Skeletal muscle tissue (tissue), 4 donors: Measurements from ENCODE around the gene MRPL27. TPM values are rescaled to one million over a fixed set of nuclear protein-coding genes. Genes with fewer than 3 reads are reported as not detected.
A peak's percentile ranks its signal among the peaks of the same experiment; 100 is the strongest.

Experiments used
- H3K27ac ChIP-seq: one replicate; pipeline ENCODE4 v1.7.0; 2013; ENCODE audit warnings: mild to moderate bottlenecking, low read depth, low read length, inconsistent platforms
- H3K27me3 ChIP-seq, 3 donors: one replicate each; pipeline ENCODE4 v1.7.0; 2013; ENCODE audit warnings: low read length in 3 of 3; ENCODE audit not compliant: control insufficient read depth in 3 of 3, insufficient read depth in 3 of 3
- H3K36me3 ChIP-seq, 3 donors: one replicate each; pipeline ENCODE4 v1.7.0; 2013; ENCODE audit warnings: low read length in 3 of 3; ENCODE audit not compliant: control insufficient read depth in 3 of 3, insufficient read depth in 3 of 3
- H3K4me1 ChIP-seq, 3 donors: one replicate each; pipeline ENCODE4 v1.7.0; 2013; ENCODE audit warnings: low read length in 3 of 3, mild to moderate bottlenecking in 3 of 3; ENCODE audit not compliant: control insufficient read depth in 3 of 3, insufficient read depth in 3 of 3
- H3K4me3 ChIP-seq, 3 donors: one replicate each; pipeline ENCODE4 v1.7.0; 2013; ENCODE audit warnings: low read length in 3 of 3
- H3K9ac ChIP-seq, 3 donors: one replicate each; pipeline ENCODE4 v1.7.0; 2013; ENCODE audit warnings: low read length in 3 of 3, mild to moderate bottlenecking in 3 of 3, moderate library complexity in 2 of 3, low read depth in 1 of 3
- H3K9me3 ChIP-seq, 3 donors: one replicate each; pipeline ENCODE4 v1.7.0; 2013; ENCODE audit warnings: low read length in 3 of 3; ENCODE audit not compliant: control insufficient read depth in 3 of 3
- total RNA-seq: library from RNA; depleted of rRNA; stranded (reverse); fragments of >200 nt; gene quantifications from one replicate; pipeline ENCODE4 v1.2.3, GENCODE V29; 2014
- donor health status: Osteomylitis.

MRPL27 gene
- total RNA-seq, 1 donor from 2014 or later, result 65.2 TPM

GRCh38 chr17:50373705-50374104 is 721 bp upstream of the MRPL27 start:
- H3K4me3 ChIP-seq, result peak overlapping the region in 1 of 3 donors; percentile 99
- no peak overlapping the region for H3K9ac ChIP-seq
- H3K27me3 ChIP-seq, result no peaks in the 10 kb centered on the region
- no peak overlapping the region for H3K27ac ChIP-seq
- H3K4me1 ChIP-seq, result peaks cover 13 to 32% (median 19%) of the 10 kb centered on the region in 3 donors
- H3K9me3 ChIP-seq, result no peaks in the 10 kb centered on the region
- H3K36me3 ChIP-seq, result peaks cover 13 to 21% (median 21%) of the 10 kb centered on the region in 3 donors

- H3K27ac ChIP-seq, result peak overlapping the region; percentile 96
- H3K27me3 ChIP-seq, result no peaks in the 10 kb centered on the region
- peaks cover 27 to 35% (median 35%) of the 10 kb centered on the region in 3 donors for H3K36me3 ChIP-seq
- H3K9me3 ChIP-seq, result no peaks in the 10 kb centered on the region
- peak overlapping the region; percentile 95 to 97 (median 96) for H3K9ac ChIP-seq
- H3K4me3 ChIP-seq, result peak overlapping the region; percentile 99 to 100 (median 100)
- peaks cover 13 to 32% (median 19%) of the 10 kb centered on the region in 3 donors for H3K4me1 ChIP-seq
Measured at GRCh38 chr17:50372222-50372757, 694 bp downstream of the MRPL27 start.

GRCh38 chr17:50371526-50371925 is 1.5 kb downstream of the MRPL27 start:
- H3K9me3 ChIP-seq, result no peaks in the 10 kb centered on the region
- H3K27me3 ChIP-seq, result no peaks in the 10 kb centered on the region
- no peak overlapping the region for H3K27ac ChIP-seq
- peaks cover 13 to 32% (median 19%) of the 10 kb centered on the region in 3 donors for H3K4me1 ChIP-seq
- H3K9ac ChIP-seq, result no peak overlapping the region
- peaks cover 34 to 43% (median 42%) of the 10 kb centered on the region in 3 donors for H3K36me3 ChIP-seq
- H3K4me3 ChIP-seq, result peak overlapping the region; percentile 99 to 100 (median 100)

GRCh38 chr17:50370052-50370451 is 2.9 kb downstream of the MRPL27 start:
- no peak overlapping the region for H3K4me3 ChIP-seq
- no peaks in the 10 kb centered on the region for H3K27me3 ChIP-seq
- H3K36me3 ChIP-seq, result peaks cover 42 to 58% (median 55%) of the 10 kb centered on the region in 3 donors
- peaks cover 13 to 32% (median 19%) of the 10 kb centered on the region in 3 donors for H3K4me1 ChIP-seq
- no peak overlapping the region for H3K27ac ChIP-seq
- H3K9ac ChIP-seq, result no peak overlapping the region
- H3K9me3 ChIP-seq, result no peaks in the 10 kb centered on the region

GRCh38 chr17:50367401-50367800 is 5.6 kb downstream of the MRPL27 start:
- no peak overlapping the region for H3K27ac ChIP-seq
- no peaks in the 10 kb centered on the region for H3K9me3 ChIP-seq
- H3K4me1 ChIP-seq, result peaks cover 9 to 28% (median 14%) of the 10 kb centered on the region in 3 donors
- no peaks in the 10 kb centered on the region for H3K27me3 ChIP-seq
- no peak overlapping the region for H3K4me3 ChIP-seq
- peaks cover 43 to 60% (median 55%) of the 10 kb centered on the region in 3 donors for H3K36me3 ChIP-seq
- H3K9ac ChIP-seq, result no peak overlapping the region

GRCh38 chr17:50365649-50366393 is 7.2 kb downstream of the MRPL27 start:
- H3K4me1 ChIP-seq, result peaks cover 0 to 20% (median 3%) of the 10 kb centered on the region in 3 donors
- no peak overlapping the region for H3K27ac ChIP-seq
- no peaks in the 10 kb centered on the region for H3K27me3 ChIP-seq
- H3K36me3 ChIP-seq, result peaks cover 43 to 62% (median 56%) of the 10 kb centered on the region in 3 donors
- H3K9me3 ChIP-seq, result no peaks in the 10 kb centered on the region
- no peak overlapping the region for H3K4me3 ChIP-seq
- peak overlapping the region in 1 of 3 donors; percentile 26 for H3K9ac ChIP-seq

- no peak overlapping the region for H3K4me3 ChIP-seq
- no peak overlapping the region for H3K27ac ChIP-seq
- H3K9me3 ChIP-seq, result no peaks in the 10 kb centered on the region
- no peak overlapping the region for H3K9ac ChIP-seq
- peaks cover 0 to 13% (median 3%) of the 10 kb centered on the region in 3 donors for H3K4me1 ChIP-seq
- H3K27me3 ChIP-seq, result no peaks in the 10 kb centered on the region
- peaks cover 39 to 56% (median 52%) of the 10 kb centered on the region in 3 donors for H3K36me3 ChIP-seq
Measured at GRCh38 chr17:50365165-50365564, 7.8 kb downstream of the MRPL27 start.

- no peak overlapping the region for H3K4me3 ChIP-seq
- H3K4me1 ChIP-seq, result peaks cover 0 to 11% (median 3%) of the 10 kb centered on the region in 3 donors
- H3K9me3 ChIP-seq, result no peaks in the 10 kb centered on the region
- no peaks in the 10 kb centered on the region for H3K27me3 ChIP-seq
- peaks cover 36 to 54% (median 50%) of the 10 kb centered on the region in 3 donors for H3K36me3 ChIP-seq
- no peak overlapping the region for H3K27ac ChIP-seq
- H3K9ac ChIP-seq, result peak overlapping the region in 1 of 3 donors; percentile 33
Measured at GRCh38 chr17:50364715-50365114, 8.3 kb downstream of the MRPL27 start.

- H3K9ac ChIP-seq, result no peak overlapping the region
- peaks cover 0 to 11% (median 5%) of the 10 kb centered on the region in 3 donors for H3K4me1 ChIP-seq
- no peak overlapping the region for H3K4me3 ChIP-seq
- H3K9me3 ChIP-seq, result no peaks in the 10 kb centered on the region
- H3K27ac ChIP-seq, result no peak overlapping the region
- H3K27me3 ChIP-seq, result no peaks in the 10 kb centered on the region
- H3K36me3 ChIP-seq, result peaks cover 37 to 50% (median 48%) of the 10 kb centered on the region in 3 donors
Measured at GRCh38 chr17:50364061-50364458, 8.9 kb downstream of the MRPL27 start.
